CD4-positive, alpha-beta T cell (primary cell): Measurements from ENCODE around the gene GPSM1. TPM values are rescaled to one million over a fixed set of nuclear protein-coding genes. Genes with fewer than 3 reads are reported as not detected.

ENCODE experiments used
- ATAC-seq: fragments of 200-7000 bp; cut with Tn5 transposase; one replicate; pipeline ENCODE4 v1.10.0; 2022; ENCODE audit warnings: mild to moderate bottlenecking; ENCODE audit not compliant: poor library complexity
- CTCF ChIA-PET: fragments of 350-600 bp; sonication (Branson Sonifier 250); formaldehyde crosslinking; loops from one replicate; lab custom pipeline; 2021; ENCODE audit warnings: antibody characterized with exemption, inconsistent platforms; lab: Charles Lee
- POLR2A ChIA-PET: fragments of 350-600 bp; sonication (Branson Sonifier 250); formaldehyde crosslinking; loops from one replicate; lab custom pipeline; 2021; ENCODE audit warnings: antibody characterized with exemption, inconsistent platforms; lab: Charles Lee
- DNase-seq, 14 experiments: peaks; one replicate each; pipeline ENCODE4 v3.0.0-alpha.2; 2013 to 2020; ENCODE audit warnings: mixed read lengths in 2 of 14
- H3K27ac ChIP-seq, 2 donors: one replicate each; pipeline versions ENCODE4 v1.5.1 to v1.7.0; 2013; ENCODE audit warnings: low read length in 2 of 2, low read depth in 1 of 2, mild to moderate bottlenecking in 1 of 2
- H3K27me3 ChIP-seq, 2 experiments: 1 replicate in 1 of 2; 2 replicates in 1 of 2; pipeline versions ENCODE4 v1.6.1 to v1.7.0; 2013; ENCODE audit warnings: low read length in 2 of 2, control low read depth in 1 of 2, mild to moderate bottlenecking in 1 of 2, moderate library complexity in 1 of 2; ENCODE audit not compliant: insufficient read depth in 2 of 2, control insufficient read depth in 1 of 2
- H3K36me3 ChIP-seq: one replicate; pipeline ENCODE4 v1.6.1; 2013; ENCODE audit warnings: low read length, control low read depth; ENCODE audit not compliant: insufficient read depth
- H3K4me1 ChIP-seq: one replicate; pipeline ENCODE4 v1.6.1; 2013; ENCODE audit warnings: low read length, control low read depth; ENCODE audit not compliant: insufficient read depth
- H3K4me3 ChIP-seq: one replicate; pipeline ENCODE4 v1.5.1; 2013; ENCODE audit warnings: mild to moderate bottlenecking, low read length, moderate library complexity
- H3K9me3 ChIP-seq, 2 experiments: 1 replicate in 1 of 2; 2 replicates in 1 of 2; pipeline versions ENCODE4 v1.6.1 to v1.7.0; 2013; ENCODE audit warnings: low read length in 2 of 2, mild to moderate bottlenecking in 2 of 2, control low read depth in 1 of 2, moderate library complexity in 1 of 2; ENCODE audit not compliant: control insufficient read depth in 1 of 2, insufficient read depth in 1 of 2
- H3K27ac Mint-ChIP-seq: one replicate; pipeline ENCODE4 v1.8.0; 2020; ENCODE audit warnings: mixed read lengths
- H3K27me3 Mint-ChIP-seq: one replicate; pipeline ENCODE4 v1.8.0; 2021; ENCODE audit warnings: mixed read lengths
- H3K36me3 Mint-ChIP-seq: one replicate; pipeline ENCODE4 v1.8.0; 2021; ENCODE audit warnings: low read depth, mixed read lengths
- H3K4me1 Mint-ChIP-seq: one replicate; pipeline ENCODE4 v1.8.0; 2021; ENCODE audit warnings: low read depth, mixed read lengths
- H3K4me3 Mint-ChIP-seq: one replicate; pipeline ENCODE4 v1.8.0; 2020; ENCODE audit warnings: mild to moderate bottlenecking, mixed read lengths
- H3K9me3 Mint-ChIP-seq: one replicate; pipeline ENCODE4 v1.8.0; 2020; ENCODE audit warnings: mixed read lengths
- CTCF ChIP-seq: fragments of 200-600 bp; IDR thresholded peaks from one replicate; pipeline ENCODE4 v1.8.0; 2022; ENCODE audit warnings: antibody characterized with exemption, mild to moderate bottlenecking
- intact Hi-C, 2 experiments: fragments of 100-400 bp; cut with DNase I in 1 of 2; cut with micrococcal nuclease in 1 of 2; formaldehyde crosslinking; loops; one replicate each; pipeline versions ENCODE4 v1.15.1 to v1.9.0; 2023 to 2025; cut with DNase I, micrococcal nuclease
- total RNA-seq, 174 experiments: library from RNA in 2 of 174; stranded (reverse) in 2 of 174; gene quantifications; one replicate each; pipeline ENCODE4 v1.2.3 and lab custom pipeline; 2021 to 2026

GPSM1 gene
- total RNA-seq, 2 experiments from 2014 or later = 7.7 to 8.6 TPM

- H3K27me3 ChIP-seq = no peaks in the 10 kb centered on the region
- intact Hi-C loops = no loop called here
Observed at GRCh38 chr9:136366826-136367225, 39.5 kb downstream of the GPSM1 start.

DNA sequence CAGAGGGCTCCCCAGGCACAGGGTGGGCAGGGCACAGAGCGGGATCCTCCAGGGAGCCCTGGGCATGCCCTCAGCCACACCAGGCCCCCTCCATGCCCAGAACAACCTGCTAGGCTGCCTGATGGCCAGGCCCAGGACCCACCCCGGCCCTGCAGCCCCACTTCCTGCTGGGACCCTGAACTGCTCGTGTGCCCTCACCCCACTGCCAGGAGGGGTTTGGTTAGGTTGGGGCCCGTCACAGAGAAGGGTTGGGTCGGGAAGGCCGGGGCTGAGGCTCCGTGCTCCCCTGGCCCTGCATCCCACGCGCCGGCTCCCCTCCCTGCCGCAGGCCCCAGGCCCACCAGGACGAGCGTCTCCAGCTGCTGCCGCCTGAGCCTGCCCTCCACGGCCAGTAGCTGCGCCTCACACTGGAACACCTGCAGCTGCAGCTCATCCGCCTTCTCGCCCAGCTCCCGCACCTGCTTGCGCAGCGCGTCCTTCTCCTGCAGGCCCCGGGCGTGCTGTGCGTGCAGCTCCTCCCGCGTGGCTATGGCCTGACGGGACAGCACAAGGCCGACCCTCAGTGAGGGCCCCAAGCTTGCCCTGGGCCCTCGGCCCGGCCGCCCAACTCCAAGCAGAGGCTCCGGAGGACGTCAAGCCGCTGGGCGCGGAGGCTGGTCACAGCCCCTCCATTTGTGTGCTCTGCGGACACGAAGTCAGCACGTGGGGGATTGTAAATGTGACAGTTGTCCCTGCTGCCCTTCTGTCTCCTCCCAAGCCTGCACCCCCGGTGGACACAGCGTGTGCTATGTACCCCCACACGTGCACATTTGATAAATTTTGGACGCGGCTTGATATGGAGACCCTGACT is 40.2 kb downstream of the GPSM1 start:
- Mint-ChIP-seq H3K9me3 (no peaks in the 10 kb centered on the region), H3K27me3 (no peaks in the 10 kb centered on the region), H3K4me1 (peaks cover 4% of the 10 kb centered on the region), H3K27ac (no peak overlapping the region), H3K4me3 (no peak overlapping the region), H3K36me3 (peaks cover 6% of the 10 kb centered on the region)
- intact Hi-C loops = no loop called here
- H3K36me3 ChIP-seq = no peaks in the 10 kb centered on the region
- DNase-seq (no peak), ATAC-seq (no peak)
- H3K9me3 ChIP-seq = peaks cover 0 to 8% of the 10 kb centered on the region in 2 experiments
- H3K27ac ChIP-seq = no peak overlapping the region
- POLR2A ChIA-PET = no interaction called here
- no peak overlapping the region for H3K4me3 ChIP-seq
- CTCF ChIA-PET = no interaction called here
- peaks cover 20% of the 10 kb centered on the region for H3K4me1 ChIP-seq
- TF ChIP-seq CTCF = no peak
- H3K27me3 ChIP-seq = peaks cover 0 to 1% of the 10 kb centered on the region in 2 experiments

More at GRCh38 chr9:136366826-136367225, 39.5 kb downstream of the GPSM1 start:
- H3K27ac Mint-ChIP-seq = no peak overlapping the region
- H3K36me3 ChIP-seq = peaks cover 3% of the 10 kb centered on the region
- peaks cover 19% of the 10 kb centered on the region for H3K4me1 ChIP-seq
- peaks cover 0 to 8% of the 10 kb centered on the region in 2 experiments for H3K9me3 ChIP-seq
- ChIA-PET POLR2A (no interaction called here), CTCF (no interaction called here)
- H3K9me3 Mint-ChIP-seq = no peaks in the 10 kb centered on the region
- no peak overlapping the region for H3K4me3 Mint-ChIP-seq
- no peak overlapping the region for H3K27ac ChIP-seq
- H3K4me3 ChIP-seq = no peak overlapping the region
- TF ChIP-seq CTCF = no peak
- H3K27me3 Mint-ChIP-seq = no peaks in the 10 kb centered on the region
- H3K36me3 Mint-ChIP-seq = peaks cover 8% of the 10 kb centered on the region
- no peak for DNase-seq
- ATAC-seq = no peak
- H3K4me1 Mint-ChIP-seq = peaks cover 5% of the 10 kb centered on the region

DNA sequence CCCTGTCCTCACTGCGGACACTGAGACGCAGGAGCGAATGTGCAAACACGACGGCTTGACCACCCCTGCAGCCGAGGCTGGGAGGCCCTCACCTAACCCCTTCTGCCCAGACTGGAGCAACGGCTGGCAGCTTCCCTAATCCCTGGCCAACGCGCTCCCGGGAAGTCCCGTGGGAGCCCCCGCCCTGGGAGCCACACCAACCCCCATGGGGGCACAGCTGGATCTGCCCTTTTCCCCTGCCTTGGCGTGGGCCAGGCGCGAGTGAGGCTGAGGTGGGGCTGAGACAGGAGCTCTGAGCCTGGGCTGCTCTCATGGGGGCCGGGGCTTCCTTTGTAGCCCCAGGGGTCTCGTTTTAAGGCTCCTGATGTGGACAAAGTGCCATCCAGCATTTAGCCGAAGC is 40.9 kb downstream of the GPSM1 start:
- Histone ChIP-seq H3K27ac (no peak overlapping the region), H3K27me3 (peaks cover 4 to 7% of the 10 kb centered on the region in 2 experiments), H3K4me1 (peaks cover 15% of the 10 kb centered on the region), H3K4me3 (no peak overlapping the region), H3K9me3 (peaks cover 0 to 8% of the 10 kb centered on the region in 2 experiments), H3K36me3 (no peaks in the 10 kb centered on the region)
- Mint-ChIP-seq H3K9me3 (no peaks in the 10 kb centered on the region), H3K27ac (no peak overlapping the region), H3K27me3 (no peaks in the 10 kb centered on the region), H3K36me3 (no peaks in the 10 kb centered on the region), H3K4me1 (no peaks in the 10 kb centered on the region), H3K4me3 (no peak overlapping the region)
- ATAC-seq (no peak), DNase-seq (no peak)
- CTCF ChIA-PET = interaction anchor here (0.9 kb wide), 1 partner anchor 72 kb away, joined by 3 read pairs; the partner anchor contains the start of gene INPP5E
- intact Hi-C loops = no loop called here
- TF ChIP-seq CTCF = no peak
- POLR2A ChIA-PET = no interaction called here
